ENCODE data around the gene B3GAT1.

Gene B3GAT1

DNA sequence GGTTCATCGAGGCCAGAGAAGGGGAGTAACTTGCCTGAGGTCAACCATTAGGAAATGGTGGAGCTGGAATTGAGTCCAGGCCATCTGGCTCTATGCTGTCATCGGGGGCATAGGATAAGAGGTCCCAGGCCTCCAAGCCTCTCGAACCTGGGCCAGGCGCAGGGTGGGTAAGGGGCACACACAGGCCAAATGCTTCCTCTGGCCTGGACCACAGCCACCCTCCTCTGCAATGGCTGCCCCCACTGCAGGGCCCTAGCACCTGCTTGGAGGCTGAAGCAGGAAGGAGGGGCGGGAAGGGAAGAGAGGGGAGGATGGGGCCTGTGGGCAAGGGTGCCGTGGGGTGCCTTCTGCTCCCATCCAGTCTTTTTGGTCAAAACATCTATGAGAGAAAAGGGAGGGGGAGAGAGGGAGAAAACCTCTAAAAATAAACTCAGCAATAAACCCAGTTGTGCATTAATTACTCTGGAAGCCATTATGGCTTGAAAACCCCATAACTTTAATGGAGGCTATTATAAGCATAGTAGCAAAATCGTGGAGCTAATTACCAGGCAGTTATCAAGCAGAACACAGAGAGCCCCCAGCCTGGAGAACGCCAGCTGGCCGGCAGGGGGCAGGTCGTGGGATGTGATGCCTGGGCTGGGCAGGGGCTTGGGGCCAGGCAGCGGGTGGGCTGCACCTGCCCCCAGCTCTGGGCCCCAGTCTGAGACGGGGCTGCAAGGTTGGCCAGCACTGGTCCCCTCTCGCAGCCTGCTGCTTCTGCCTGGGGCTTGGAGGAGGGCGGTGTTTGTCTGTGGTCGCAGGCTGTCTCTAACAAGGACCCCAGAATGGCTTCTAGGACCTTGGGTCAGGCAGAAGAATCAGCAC lies 21.1 kb downstream of the B3GAT1 start:
- DNase-seq (ENCODE audit: low read depth in 2 of 2), result no peak

GRCh38 chr11:134389464-134390180 lies 22.4 kb downstream of the B3GAT1 start:
- DNase-seq (ENCODE audit: low read depth in 2 of 2), result no peak

- DNase-seq (ENCODE audit: low read depth in 2 of 2), result no peak
These were observed 23.5 kb downstream of the B3GAT1 start for GRCh38 chr11:134388590-134388989.

GRCh38 chr11:134387501-134387900 lies 24.5 kb downstream of the B3GAT1 start:
- no peak for DNase-seq (ENCODE audit: low read depth in 2 of 2)

GRCh38 chr11:134386945-134387344 lies 25.1 kb downstream of the B3GAT1 start:
- DNase-seq (ENCODE audit: low read depth in 2 of 2), result no peak

- no peak for DNase-seq (ENCODE audit: low read depth in 2 of 2)
These were observed 26.1 kb downstream of the B3GAT1 start for GRCh38 chr11:134385774-134386565.

DNA sequence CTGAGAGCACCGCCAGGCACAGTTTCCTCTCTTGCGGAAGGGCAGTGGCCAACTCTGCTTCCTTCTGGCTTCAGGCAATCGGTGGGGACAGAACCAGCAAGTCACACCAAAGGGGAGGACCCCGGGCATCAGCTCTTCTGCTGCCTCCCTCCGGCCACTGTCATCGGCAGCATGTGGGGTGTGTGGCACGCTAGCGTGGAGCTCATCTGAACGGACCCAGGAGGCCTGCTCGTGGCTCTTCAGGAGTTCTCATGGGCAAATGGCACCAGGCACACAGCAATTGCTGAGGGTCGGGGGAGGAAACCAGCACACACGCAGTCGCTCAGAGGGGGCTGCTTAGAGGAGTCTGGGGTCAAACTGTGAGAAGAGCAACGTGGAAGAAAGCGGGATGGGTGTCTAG lies 26.9 kb downstream of the B3GAT1 start:
- no peak for DNase-seq (ENCODE audit: low read depth in 2 of 2)

GRCh38 chr11:134384406-134384805 lies 27.6 kb downstream of the B3GAT1 start:
- no peak for DNase-seq (ENCODE audit: low read depth in 2 of 2)

DNA sequence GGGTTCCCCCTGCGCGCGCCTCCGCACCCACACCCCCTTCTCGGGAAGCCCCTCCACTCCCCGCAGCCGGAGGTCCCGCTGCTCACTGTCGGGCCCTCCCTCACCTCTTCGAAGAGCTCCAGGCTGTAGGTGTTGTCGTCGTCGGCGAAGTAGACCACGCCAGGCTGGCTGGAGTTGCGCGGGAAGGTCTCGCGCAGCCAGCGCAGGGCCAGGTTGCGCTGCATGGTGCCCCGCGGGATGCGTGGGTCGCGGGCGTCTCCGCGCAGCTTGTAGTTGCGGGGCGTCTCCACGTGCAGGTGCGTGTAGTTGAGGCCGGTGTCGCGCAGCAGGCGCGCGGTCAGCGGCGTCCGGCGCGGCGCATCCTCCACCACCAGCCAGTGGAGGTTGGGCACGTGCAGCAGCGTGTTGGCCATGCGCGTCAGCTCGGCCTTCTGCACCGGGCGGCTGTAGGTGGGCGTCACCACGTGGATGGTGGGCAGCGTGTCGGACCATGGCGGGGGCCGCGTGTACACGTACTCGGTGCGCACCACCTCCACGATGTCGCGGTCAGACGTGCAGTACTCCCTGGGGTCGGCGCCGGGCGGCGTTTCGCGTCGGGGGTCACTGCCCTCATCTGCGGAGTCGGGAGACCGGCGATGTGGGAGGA lies 28.3 kb downstream of the B3GAT1 start:
- DNase-seq (ENCODE audit: low read depth in 2 of 2), result no peak

DNA sequence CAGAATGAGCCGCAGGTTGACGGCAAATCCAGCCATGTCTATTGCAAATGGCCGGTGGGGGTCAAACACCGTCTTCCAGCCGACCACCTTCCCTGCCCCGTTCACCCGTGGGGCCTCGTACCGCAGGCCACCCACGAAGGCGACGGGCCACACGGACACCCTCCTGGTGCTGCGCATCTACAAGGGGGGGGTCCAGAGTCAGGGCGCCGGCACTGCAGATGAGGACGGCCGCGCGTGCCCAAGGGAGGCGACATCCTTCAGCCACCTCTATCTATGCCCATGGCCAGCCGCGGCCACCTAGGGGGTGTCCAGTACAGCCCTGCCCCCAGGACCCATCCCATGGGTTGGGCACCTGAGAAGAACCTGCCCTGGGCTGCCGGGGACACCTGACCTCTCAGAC lies 29.2 kb downstream of the B3GAT1 start:
- DNase-seq (ENCODE audit: low read depth in 2 of 2), result no peak

DNA sequence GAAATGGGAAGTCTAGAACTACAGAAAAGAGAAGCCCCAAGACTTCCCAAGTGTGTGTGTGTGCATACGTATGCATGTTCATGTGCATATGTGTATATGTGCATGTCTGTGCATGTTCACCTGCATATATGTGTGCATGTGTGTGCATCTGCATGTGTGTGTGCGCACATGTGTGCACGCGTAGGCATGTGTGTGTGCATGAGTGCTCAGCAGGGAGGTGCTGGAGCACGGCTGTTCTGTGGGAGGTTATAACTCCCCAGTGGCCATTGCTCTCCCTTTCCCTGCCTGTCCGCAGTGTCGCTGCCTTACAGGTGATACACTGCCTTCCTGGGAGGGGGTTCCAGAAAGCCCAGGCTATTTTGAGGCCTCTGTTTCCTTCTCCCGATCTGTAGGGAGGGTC lies 29.8 kb downstream of the B3GAT1 start:
- DNase-seq (ENCODE audit: low read depth in 2 of 2), result no peak

DNA sequence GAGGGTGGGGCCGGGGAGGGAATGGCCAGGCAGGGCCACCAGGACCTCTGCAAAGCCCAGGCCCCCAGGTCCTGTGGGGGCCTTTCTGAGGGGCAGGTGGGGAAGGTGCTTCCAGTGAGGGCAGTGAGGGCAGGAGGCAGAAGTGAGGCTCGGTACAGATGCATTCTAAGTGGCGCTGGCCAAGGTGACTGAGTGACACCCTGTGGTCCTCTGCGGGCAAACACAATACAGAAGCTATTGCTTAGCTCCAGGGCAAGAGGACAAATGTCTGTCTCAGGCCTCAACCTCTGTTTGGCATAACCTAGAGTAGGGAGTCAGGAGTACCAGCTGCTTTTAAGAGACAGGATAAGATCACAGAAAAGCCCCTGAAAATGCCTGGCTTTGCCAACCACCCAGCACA lies 31.3 kb downstream of the B3GAT1 start:
- no peak for DNase-seq (ENCODE audit: low read depth in 2 of 2)

GRCh38 chr11:134380229-134380628 lies 31.8 kb downstream of the B3GAT1 start:
- no peak for DNase-seq (ENCODE audit: low read depth in 2 of 2)

DNA sequence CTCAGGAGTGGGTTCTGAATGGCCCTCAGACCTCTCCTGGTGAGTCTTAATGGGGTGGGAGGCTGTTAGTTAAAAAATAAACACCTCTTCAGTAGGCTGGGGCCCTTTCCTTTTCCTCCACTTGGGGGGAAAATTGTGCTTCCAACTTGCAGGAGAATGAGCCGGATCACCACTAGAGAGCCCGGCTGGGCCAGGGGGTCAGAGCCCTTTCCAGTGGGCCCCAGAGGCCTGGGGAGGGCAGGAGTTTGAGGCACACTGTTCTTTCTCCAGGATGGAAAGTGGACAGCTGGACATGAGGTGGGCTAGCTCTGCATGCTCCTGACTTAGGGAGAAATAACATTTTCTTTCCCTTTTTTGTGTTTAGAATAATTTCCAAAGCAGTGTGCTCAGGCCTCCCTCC lies 32.8 kb downstream of the B3GAT1 start:
- no peak for DNase-seq (ENCODE audit: low read depth in 2 of 2)

DNA sequence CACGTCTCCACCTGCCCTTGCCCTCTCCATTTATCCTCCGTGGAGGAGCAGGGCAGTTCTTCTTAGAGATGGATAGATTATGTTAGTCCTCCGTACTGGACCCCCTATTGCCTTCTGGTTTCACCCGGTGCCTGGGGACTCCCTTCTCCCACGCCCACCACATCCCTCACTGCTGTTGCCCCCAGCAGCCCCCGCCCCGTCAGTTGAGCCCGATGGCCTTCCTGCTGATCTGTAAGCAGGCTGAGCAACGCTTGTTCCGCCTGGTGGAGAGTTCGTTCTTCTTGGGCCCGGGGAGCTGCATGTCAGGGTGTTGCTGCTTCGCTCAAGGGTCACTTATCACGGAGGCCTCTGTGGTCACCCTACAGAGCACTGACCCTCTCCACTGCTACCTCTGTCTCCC lies 34.2 kb downstream of the B3GAT1 start:
- DNase-seq (ENCODE audit: low read depth in 2 of 2), result no peak

DNA sequence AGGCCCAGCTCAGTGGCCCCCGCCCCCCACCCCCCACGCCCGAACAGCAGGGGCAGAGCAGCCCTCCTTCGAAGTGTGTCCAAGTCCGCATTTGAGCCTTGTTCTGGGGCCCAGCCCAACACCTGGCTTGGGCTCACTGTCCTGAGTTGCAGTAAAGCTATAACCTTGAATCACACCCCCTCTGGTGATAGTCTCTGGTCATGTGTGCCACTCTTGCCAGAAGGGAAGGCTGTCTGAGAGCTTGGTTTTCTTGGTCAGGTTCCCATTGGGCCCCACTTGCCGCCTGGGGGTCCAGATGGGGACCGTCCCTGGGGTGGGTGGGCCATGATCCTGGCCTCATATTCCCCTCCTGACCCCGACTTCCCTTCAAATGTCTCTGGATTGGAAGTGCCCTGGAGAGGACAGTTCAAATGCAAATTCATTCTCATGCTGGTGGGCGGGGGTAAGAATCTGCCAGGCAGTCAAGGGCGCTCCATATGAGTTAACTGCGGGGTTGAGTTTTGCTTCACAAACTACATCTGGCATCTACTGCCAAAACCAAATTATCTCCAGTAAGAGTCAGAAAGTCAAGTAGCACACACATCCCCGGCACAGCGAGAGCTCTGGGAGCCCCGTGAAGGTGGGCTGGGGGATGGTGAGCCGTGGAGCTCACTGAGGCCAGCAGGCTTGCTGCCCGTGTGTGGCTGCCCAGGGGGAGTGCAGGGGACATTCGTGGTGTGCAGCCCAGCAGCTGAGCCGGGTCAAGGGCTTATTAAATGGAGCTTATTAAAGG lies 35.7 kb downstream of the B3GAT1 start:
- no peak for DNase-seq (ENCODE audit: low read depth in 2 of 2)

DNA sequence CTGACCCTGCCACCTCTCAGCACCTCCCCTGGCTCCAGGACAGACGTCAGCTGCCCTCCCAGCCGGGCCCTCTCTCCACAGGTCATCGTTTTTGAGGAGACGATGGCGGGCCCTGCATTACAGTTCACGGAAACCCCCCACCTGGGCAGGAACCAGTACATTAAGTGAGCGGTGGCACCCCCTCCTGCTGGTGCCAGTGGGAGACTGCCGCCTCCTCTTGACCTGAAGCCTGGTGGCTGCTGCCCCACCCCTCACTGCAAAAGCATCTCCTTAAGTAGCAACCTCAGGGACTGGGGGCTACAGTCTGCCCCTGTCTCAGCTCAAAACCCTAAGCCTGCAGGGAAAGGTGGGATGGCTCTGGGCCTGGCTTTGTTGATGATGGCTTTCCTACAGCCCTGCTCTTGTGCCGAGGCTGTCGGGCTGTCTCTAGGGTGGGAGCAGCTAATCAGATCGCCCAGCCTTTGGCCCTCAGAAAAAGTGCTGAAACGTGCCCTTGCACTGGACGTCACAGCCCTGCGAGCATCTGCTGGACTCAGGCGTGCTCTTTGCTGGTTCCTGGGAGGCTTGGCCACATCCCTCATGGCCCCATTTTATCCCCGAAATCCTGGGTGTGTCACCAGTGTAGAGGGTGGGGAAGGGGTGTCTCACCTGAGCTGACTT lies 37.0 kb downstream of the B3GAT1 start:
- DNase-seq (ENCODE audit: low read depth in 2 of 2), result no peak

- DNase-seq (ENCODE audit: low read depth in 2 of 2), result no peak
These were observed 37.9 kb downstream of the B3GAT1 start for GRCh38 chr11:134374171-134374570.

DNA sequence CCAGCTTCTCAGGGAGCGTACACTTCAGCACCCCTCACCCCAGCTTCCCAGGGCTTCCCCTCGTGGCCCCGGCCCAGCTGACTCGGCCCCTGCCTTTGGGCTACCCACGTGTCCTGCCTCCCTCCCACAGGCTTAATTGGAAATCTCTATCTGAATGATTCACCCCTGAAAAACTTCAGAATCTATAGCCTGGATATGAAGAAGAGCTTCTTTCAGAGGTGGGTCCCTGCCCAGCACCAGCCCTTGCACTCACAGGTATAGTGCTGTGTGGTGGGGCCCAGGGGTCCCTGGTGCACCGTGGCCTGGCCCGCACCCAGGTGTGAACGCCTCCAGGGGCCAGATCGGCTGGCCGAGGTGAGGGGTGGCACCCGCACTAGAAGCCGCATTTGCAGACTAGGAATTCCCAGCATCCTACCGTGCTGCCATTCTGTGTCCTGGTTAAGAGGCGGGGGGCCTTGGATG lies 38.4 kb downstream of the B3GAT1 start:
- DNase-seq (ENCODE audit: low read depth in 2 of 2), result no peak

- DNase-seq (ENCODE audit: low read depth in 2 of 2), result no peak
These were observed 39.1 kb downstream of the B3GAT1 start for GRCh38 chr11:134372961-134373360.

Measured in stimulated activated CD4-positive, alpha-beta T cell treated with anti-CD3 and anti-CD28 coated beads, Interleukin-4, amount 100 ng/mL, for 48 hours (primary cell).